Nephron (organoid): Measurements from ENCODE around the gene USP53.

Source experiments
- H3K27ac Mint-ChIP-seq, 3 experiments: 2 replicates each; pipeline ENCODE4 v1.8.0; 2020; ENCODE audit warnings: mixed read lengths in 3 of 3, mild to moderate bottlenecking in 2 of 3, moderate library complexity in 1 of 3
- H3K27me3 Mint-ChIP-seq: 2 replicates; pipeline ENCODE4 v1.8.0; 2021; ENCODE audit warnings: low read depth, mild to moderate bottlenecking, moderate library complexity, mixed read lengths
- H3K36me3 Mint-ChIP-seq: 2 replicates; pipeline ENCODE4 v1.8.0; 2020; ENCODE audit warnings: low read depth, mixed read lengths
- H3K4me1 Mint-ChIP-seq: 2 replicates; pipeline ENCODE4 v1.8.0; 2020; ENCODE audit warnings: mixed read lengths
- H3K4me3 Mint-ChIP-seq, 3 experiments: 2 replicates each; pipeline ENCODE4 v1.8.0; 2020; ENCODE audit warnings: mild to moderate bottlenecking in 3 of 3, mixed read lengths in 3 of 3, moderate library complexity in 2 of 3
- H3K9me3 Mint-ChIP-seq: 2 replicates; pipeline ENCODE4 v1.8.0; 2020; ENCODE audit warnings: mixed read lengths
- CTCF ChIP-seq, 3 experiments: fragments of 200-600 bp; sonication (generic); IDR thresholded peaks; one replicate each; pipeline ENCODE4 v1.5.0; 2021; ENCODE audit warnings: antibody characterized with exemption in 3 of 3; ENCODE audit not compliant: unreplicated experiment in 3 of 3

USP53 gene

GRCh38 chr4:119281393-119281792 is 68.9 kb downstream of the USP53 start:
- Mint-ChIP-seq H3K27me3 (no peaks in the 10 kb centered on the region), H3K4me3 (no peak overlapping the region), H3K27ac (no peak overlapping the region), H3K9me3 (peaks cover 4% of the 10 kb centered on the region), H3K4me1 (peaks cover 15% of the 10 kb centered on the region), H3K36me3 (peaks cover 22% of the 10 kb centered on the region)
- TF ChIP-seq CTCF (IDR thresholded peaks at IDR 0.05; ENCODE audit: unreplicated experiment in 3 of 3): no peak

GRCh38 chr4:119284876-119285780 is 72.6 kb downstream of the USP53 start:
- peaks cover 17% of the 10 kb centered on the region for H3K36me3 Mint-ChIP-seq
- no peaks in the 10 kb centered on the region for H3K27me3 Mint-ChIP-seq
- peak overlapping the region; percentile 1 to 55 (median 49) for H3K4me3 Mint-ChIP-seq
- peak overlapping the region; percentile 54 to 74 (median 61) for H3K27ac Mint-ChIP-seq
- H3K4me1 Mint-ChIP-seq: peaks cover 16% of the 10 kb centered on the region
- no peak for TF ChIP-seq CTCF (IDR thresholded peaks at IDR 0.05; ENCODE audit: unreplicated experiment in 3 of 3)
- H3K9me3 Mint-ChIP-seq: peaks cover under 1% of the 10 kb centered on the region

GRCh38 chr4:119286377-119287002 is 74.0 kb downstream of the USP53 start:
- no peak overlapping the region for H3K4me3 Mint-ChIP-seq
- H3K4me1 Mint-ChIP-seq: peaks cover 16% of the 10 kb centered on the region
- H3K9me3 Mint-ChIP-seq: no peaks in the 10 kb centered on the region
- peak; percentile 56 to 72 (median 57) for TF ChIP-seq CTCF (IDR thresholded peaks at IDR 0.05; ENCODE audit: unreplicated experiment in 3 of 3)
- peaks cover 5% of the 10 kb centered on the region for H3K36me3 Mint-ChIP-seq
- H3K27ac Mint-ChIP-seq: peak overlapping the region in 2 of 3 experiments; percentile 54 to 70
- no peaks in the 10 kb centered on the region for H3K27me3 Mint-ChIP-seq

- Mint-ChIP-seq H3K4me1 (peaks cover 11% of the 10 kb centered on the region), H3K4me3 (no peak overlapping the region), H3K36me3 (peaks cover 4% of the 10 kb centered on the region), H3K27me3 (no peaks in the 10 kb centered on the region), H3K9me3 (no peaks in the 10 kb centered on the region), H3K27ac (no peak overlapping the region)
- no peak for TF ChIP-seq CTCF (IDR thresholded peaks at IDR 0.05; ENCODE audit: unreplicated experiment in 3 of 3)
Measured at GRCh38 chr4:119289313-119289712, 76.8 kb downstream of the USP53 start.

GRCh38 chr4:119290598-119290997 is 78.1 kb downstream of the USP53 start:
- H3K4me1 Mint-ChIP-seq: peaks cover 4% of the 10 kb centered on the region
- no peaks in the 10 kb centered on the region for H3K27me3 Mint-ChIP-seq
- H3K36me3 Mint-ChIP-seq: peaks cover 9% of the 10 kb centered on the region
- no peak overlapping the region for H3K4me3 Mint-ChIP-seq
- no peaks in the 10 kb centered on the region for H3K9me3 Mint-ChIP-seq
- no peak for TF ChIP-seq CTCF (IDR thresholded peaks at IDR 0.05; ENCODE audit: unreplicated experiment in 3 of 3)
- H3K27ac Mint-ChIP-seq: no peak overlapping the region
